GM18505 (cell line): ENCODE measurements around the gene CIRBP.

ENCODE experiments used
- ATAC-seq: cut with Tn5 transposase; IDR thresholded peaks from one replicate; pipeline ENCODE4 v1.9.1; 2021; ENCODE audit not compliant: unreplicated experiment
- POLR2A ChIP-seq: IDR thresholded peaks from 4 replicates; pipeline ENCODE4 v1.6.1; 2011; ENCODE audit warnings: borderline replicate concordance; ENCODE audit not compliant: insufficient read depth, insufficient read length; ENCODE audit errors: extremely low read depth

Gene CIRBP

GRCh38 chr19:1227304-1228054, 41.7 kb upstream of the CIRBP start:
- ATAC-seq, result no peak

GRCh38 chr19:1228161-1228957, 40.8 kb upstream of the CIRBP start:
- no peak for ATAC-seq
- TF ChIP-seq POLR2A, result no peak

More at GRCh38 chr19:1227304-1228054, 41.7 kb upstream of the CIRBP start:
- TF ChIP-seq POLR2A, result no peak

- no peak for TF ChIP-seq POLR2A
- ATAC-seq, result no peak
These were observed 39.8 kb upstream of the CIRBP start for GRCh38 chr19:1229056-1229923.

- no peak for TF ChIP-seq POLR2A
These were observed 39.0 kb upstream of the CIRBP start for GRCh38 chr19:1229924-1230782.

GRCh38 chr19:1230783-1231489, 38.2 kb upstream of the CIRBP start:
- TF ChIP-seq POLR2A, result no peak
- ATAC-seq, result no peak

More at GRCh38 chr19:1229924-1230782, 39.0 kb upstream of the CIRBP start:
- no peak for ATAC-seq

GRCh38 chr19:1231729-1232637, 37.1 kb upstream of the CIRBP start:
- no peak for ATAC-seq
- no peak for TF ChIP-seq POLR2A

GRCh38 chr19:1232652-1233072, 36.5 kb upstream of the CIRBP start:
- no peak for ATAC-seq
- no peak for TF ChIP-seq POLR2A

GRCh38 chr19:1233115-1233667, 35.9 kb upstream of the CIRBP start:
- ATAC-seq, result no peak
- TF ChIP-seq POLR2A, result no peak

GRCh38 chr19:1234051-1234954, 34.8 kb upstream of the CIRBP start:
- ATAC-seq, result no peak
- TF ChIP-seq POLR2A, result no peak

GRCh38 chr19:1234955-1235380, 34.2 kb upstream of the CIRBP start:
- TF ChIP-seq POLR2A, result no peak
- ATAC-seq, result no peak
